AG04450 (cell line): ENCODE measurements around the gene BCKDHA. TPM values are rescaled to one million over a fixed set of nuclear protein-coding genes. Genes with fewer than 3 reads are reported as not detected.
"Not testable (repeated sequence)": the region's sequence is repeated elsewhere in the genome, so short reads cannot be mapped to it uniquely, and the experiment has no call there.

Experiments
- CTCF ChIA-PET: fragments of 300-600, 350-600 bp; formaldehyde crosslinking; extraction: SDS; loops from one replicate; lab custom pipeline; 2022; ENCODE audit warnings: antibody characterized with exemption, inconsistent platforms; lab: Charles Lee
- POLR2A ChIA-PET: fragments of 350-600 bp; formaldehyde crosslinking; extraction: SDS; loops from one replicate; lab custom pipeline; 2021; ENCODE audit warnings: antibody characterized with exemption, inconsistent platforms; lab: Yijun Ruan, JAX
- DNase-seq: peaks from one replicate; pipeline ENCODE4 v3.0.0-alpha.2; 2011; ENCODE audit warnings: low read depth, low spot score
- H3K27ac ChIP-seq: one replicate; pipeline ENCODE4 v1.5.1; 2012; ENCODE audit warnings: low read depth, low read length, control low read depth
- H3K27me3 ChIP-seq: one replicate; pipeline ENCODE4 v1.6.0; 2012; ENCODE audit warnings: low read length; ENCODE audit not compliant: control insufficient read depth, insufficient read depth
- H3K4me3 ChIP-seq: 2 replicates; pipeline ENCODE4 v1.5.1; 2011; ENCODE audit warnings: mild to moderate bottlenecking, low read depth, low read length, control low read depth
- H3K9me3 ChIP-seq: 2 replicates; pipeline ENCODE4 v1.5.1; 2012; ENCODE audit warnings: low read length; ENCODE audit not compliant: control insufficient read depth, insufficient read depth
- polyA plus RNA-seq: library from polyadenylated mRNA; depleted of rRNA; stranded (reverse); fragments of >200 nt; gene quantifications from 2 replicates; pipeline ENCODE4 v1.2.3, GENCODE V29; 2011
- TF ChIP-seq, protein P1 (sequence below): IDR thresholded peaks from 2 replicates; pipeline ENCODE4 v1.5.1; 2011; ENCODE audit warnings: low read depth, low read length, control low read depth, inconsistent platforms

Gene BCKDHA
- polyA plus RNA-seq, 1 experiment: 15.3 TPM

DNA sequence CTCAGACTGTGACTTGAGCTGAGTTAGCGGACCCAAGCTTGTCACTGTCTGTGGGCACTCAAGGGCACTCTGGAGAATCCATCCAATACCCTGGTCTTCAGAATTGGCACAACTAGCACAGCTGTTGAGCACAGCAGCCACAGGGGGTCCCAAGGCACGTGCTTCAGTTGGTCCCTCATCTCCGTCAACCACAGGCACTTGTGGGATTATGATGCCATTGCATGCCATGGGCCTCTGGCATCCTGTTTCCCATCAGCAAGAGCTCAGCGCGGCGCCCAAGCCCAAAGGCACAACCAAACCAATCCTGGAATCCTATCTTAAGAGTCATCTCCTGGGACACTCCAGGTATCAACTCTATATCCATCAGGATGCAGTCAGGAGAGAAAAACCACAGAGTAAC is 33.3 kb downstream of the BCKDHA start:
- H3K4me3 ChIP-seq: no peak overlapping the region
- no peaks in the 10 kb centered on the region for H3K9me3 ChIP-seq
- no peaks in the 10 kb centered on the region for H3K27me3 ChIP-seq
- CTCF ChIA-PET: interaction anchor here (1.7 kb wide), 1 partner anchor 109 kb away, joined by 8 read pairs; no protein-coding TSS in a partner anchor
- POLR2A ChIA-PET: interaction anchor here (1.8 kb wide), 1 partner anchor 103 kb away, joined by 4 read pairs; no protein-coding TSS in a partner anchor
- no peak for DNase-seq
- TF ChIP-seq, protein P1, sequence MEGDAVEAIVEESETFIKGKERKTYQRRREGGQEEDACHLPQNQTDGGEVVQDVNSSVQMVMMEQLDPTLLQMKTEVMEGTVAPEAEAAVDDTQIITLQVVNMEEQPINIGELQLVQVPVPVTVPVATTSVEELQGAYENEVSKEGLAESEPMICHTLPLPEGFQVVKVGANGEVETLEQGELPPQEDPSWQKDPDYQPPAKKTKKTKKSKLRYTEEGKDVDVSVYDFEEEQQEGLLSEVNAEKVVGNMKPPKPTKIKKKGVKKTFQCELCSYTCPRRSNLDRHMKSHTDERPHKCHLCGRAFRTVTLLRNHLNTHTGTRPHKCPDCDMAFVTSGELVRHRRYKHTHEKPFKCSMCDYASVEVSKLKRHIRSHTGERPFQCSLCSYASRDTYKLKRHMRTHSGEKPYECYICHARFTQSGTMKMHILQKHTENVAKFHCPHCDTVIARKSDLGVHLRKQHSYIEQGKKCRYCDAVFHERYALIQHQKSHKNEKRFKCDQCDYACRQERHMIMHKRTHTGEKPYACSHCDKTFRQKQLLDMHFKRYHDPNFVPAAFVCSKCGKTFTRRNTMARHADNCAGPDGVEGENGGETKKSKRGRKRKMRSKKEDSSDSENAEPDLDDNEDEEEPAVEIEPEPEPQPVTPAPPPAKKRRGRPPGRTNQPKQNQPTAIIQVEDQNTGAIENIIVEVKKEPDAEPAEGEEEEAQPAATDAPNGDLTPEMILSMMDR: no peak
- H3K27ac ChIP-seq: no peak overlapping the region

DNA sequence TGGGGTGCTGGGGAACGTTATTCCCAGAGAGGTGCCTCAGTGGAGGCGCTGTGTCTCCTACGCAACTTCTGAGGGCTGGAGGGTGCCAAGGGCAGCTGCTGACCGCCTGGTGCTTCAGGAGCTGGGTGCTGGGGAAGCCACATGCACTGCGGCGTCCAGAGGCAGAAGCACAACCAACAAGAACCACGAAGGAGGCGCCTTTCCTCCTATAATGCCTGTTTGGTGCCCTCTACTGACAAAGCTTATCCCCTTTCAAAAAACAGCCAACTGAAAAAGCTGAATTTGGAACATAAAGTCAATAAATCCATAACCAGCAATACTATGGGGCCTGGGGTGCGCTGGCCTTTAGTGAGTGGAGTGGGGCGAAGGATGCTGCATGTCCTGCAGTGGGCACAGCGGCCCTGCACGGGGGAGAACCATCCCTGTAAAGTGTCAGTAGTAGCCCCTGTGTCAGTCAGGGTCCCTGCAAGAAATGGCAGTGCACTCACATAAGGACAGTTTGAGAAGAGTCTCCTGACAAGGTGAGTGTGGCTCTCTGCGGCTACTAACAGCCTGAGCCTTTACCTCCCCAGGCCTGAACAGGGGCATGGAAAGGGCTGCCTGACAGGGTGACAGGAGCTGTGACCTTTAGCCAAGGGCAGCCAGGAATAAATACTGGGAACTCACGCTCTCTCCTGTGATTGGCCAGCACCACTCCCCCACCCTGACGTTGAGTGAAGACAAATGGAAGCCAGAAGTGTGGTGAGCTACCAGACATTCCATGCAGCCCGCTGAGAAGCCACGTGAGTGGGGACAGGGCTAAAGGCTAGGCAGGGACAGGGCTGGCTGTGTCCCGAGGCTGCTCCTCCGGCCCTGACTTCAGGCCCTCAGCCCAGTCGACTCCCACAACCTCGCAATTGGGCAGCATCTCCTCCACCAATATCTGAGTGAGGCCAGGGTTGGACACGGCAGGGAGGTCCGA is 34.1 kb downstream of the BCKDHA start:
- no peak for DNase-seq
- POLR2A ChIA-PET: interaction anchor here (1.8 kb wide), 1 partner anchor 104 kb away, joined by 4 read pairs; no protein-coding TSS in a partner anchor
- Histone ChIP-seq H3K27ac (no peak overlapping the region), H3K27me3 (no peaks in the 10 kb centered on the region), H3K9me3 (no peaks in the 10 kb centered on the region), H3K4me3 (no peak overlapping the region)
- CTCF ChIA-PET: interaction anchor here (0.6 to 1.7 kb wide), 2 partner anchors 24 to 110 kb away, joined by 4 to 8 read pairs; no protein-coding TSS in a partner anchor
- TF ChIP-seq, protein P1: peak; percentile 50

DNA sequence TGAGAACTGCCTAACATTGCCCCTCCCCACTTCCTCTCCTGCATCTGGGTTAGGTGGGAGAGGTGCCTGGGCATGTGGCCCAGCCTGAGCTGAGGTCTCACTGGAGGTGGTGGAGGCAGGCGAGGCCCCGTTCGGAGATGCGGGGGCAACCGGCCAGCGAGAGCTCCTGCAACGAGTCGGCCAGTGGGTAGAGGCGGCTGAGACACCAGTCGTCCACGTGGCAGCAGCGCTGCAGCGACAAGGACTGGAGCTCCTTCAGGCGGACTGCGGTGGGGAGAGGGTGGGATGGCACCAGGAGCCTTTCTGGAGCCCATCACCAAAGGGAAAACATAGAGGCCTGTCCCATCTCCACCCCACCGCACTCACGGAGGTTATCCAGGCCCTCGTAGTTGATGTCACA is 35.6 kb downstream of the BCKDHA start:
- Histone ChIP-seq H3K27me3 (no peaks in the 10 kb centered on the region), H3K4me3 (no peak overlapping the region), H3K27ac (no peak overlapping the region), H3K9me3 (no peaks in the 10 kb centered on the region; the same call in 1 of the 2 replicates)
- POLR2A ChIA-PET: interaction anchor here (1.1 kb wide), 1 partner anchor 110 kb away, joined by 3 read pairs; no protein-coding TSS in a partner anchor
- CTCF ChIA-PET: no interaction called here
- TF ChIP-seq, protein P1: no peak
- no peak for DNase-seq

DNA sequence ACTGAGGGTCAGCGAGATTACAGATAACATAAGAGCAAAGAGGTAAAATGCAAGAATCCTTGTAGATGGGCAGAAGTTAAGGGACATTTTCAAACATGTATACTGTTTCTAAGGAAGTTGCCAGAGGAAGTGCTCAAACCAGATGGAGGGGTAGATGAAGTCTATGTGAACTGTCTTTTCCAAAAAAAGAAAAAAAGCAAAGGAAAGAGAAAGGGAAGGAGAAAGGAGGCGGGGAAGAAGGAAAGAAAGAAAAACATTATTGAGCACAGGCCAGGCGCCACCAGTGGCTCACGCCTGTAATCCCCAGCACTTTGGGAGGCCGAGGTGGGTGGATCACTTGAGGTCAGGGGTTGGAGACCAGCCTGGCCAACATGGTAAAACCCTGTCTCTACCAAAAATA is 36.8 kb downstream of the BCKDHA start:
- ChIA-PET POLR2A (no interaction called here), CTCF (no interaction called here)
- Histone ChIP-seq H3K9me3 (no peaks in the 10 kb centered on the region; the same call in 1 of the 2 replicates), H3K4me3 (no peak overlapping the region), H3K27me3 (no peaks in the 10 kb centered on the region), H3K27ac (no peak overlapping the region)
- TF ChIP-seq, protein P1: no peak
- DNase-seq: no peak

DNA sequence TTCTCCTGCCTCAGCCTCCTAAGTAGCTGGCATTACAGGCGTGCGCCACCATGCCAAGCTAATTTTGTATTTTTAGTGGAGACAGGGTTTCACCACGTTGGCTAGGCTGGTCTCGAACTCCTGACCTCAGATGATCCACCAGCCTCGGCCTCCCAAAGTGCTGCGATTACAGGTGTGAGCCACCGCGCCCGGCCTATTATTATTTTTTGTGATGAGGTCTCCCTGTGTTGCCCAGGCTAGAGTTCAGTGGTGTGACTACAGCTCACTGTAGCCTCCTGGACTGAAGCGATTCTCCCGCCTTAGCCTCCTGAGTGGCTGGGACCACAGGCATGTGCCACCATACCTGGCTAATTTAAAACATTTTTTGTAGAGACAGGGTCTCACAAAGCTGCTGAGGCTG is 37.8 kb downstream of the BCKDHA start:
- H3K4me3 ChIP-seq, H3K9me3 ChIP-seq, H3K27ac ChIP-seq, H3K27me3 ChIP-seq, POLR2A ChIA-PET, DNase-seq: not testable (repeated sequence)
- CTCF ChIA-PET: interaction anchor here (0.7 kb wide), 1 partner anchor 14 kb away, joined by 3 read pairs; no protein-coding TSS in a partner anchor
